ENCODE measurements around the gene LDB1.

GRCh38 chr10:102109166-102110116, 10.7 kb downstream of the LDB1 start:
- no peak for TF ChIP-seq EZH2phosphoT487 (IDR thresholded peaks at IDR 0.05; ENCODE audit: low read depth)
- TF ChIP-seq CTCF (IDR thresholded peaks at IDR 0.05; ENCODE audit: low read depth, low read length), result no peak

Data from OCI-LY3 (cell line).